ENCODE measurements around the gene ZNF827. TPM values are rescaled to one million over a fixed set of nuclear protein-coding genes. Genes with fewer than 3 reads are reported as not detected.

The ZNF827 gene
- total RNA-seq, 1 experiment from 2014 or later: 4.8 TPM

DNA sequence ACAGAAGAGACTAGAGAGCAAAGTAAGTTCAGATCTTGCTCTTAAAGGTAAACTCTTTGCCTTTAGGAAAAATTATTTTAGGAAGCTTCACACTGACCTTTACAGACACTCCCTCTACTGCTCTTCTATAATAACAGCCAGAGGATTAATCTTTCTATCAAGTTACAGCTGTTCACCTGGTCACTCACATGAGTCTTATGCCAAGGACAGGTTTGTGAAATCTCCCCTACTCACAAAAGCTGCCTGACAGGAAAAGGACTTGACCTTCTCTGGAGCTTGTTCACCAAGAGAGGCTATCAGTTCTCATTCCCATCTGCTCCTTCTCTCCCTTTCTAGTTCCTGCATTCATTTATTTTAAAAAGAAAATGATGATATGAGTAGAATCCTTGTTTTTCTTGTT, 141.3 kb downstream of the ZNF827 start:
- DNase-seq (ENCODE audit: low spot score): no peak

DNA sequence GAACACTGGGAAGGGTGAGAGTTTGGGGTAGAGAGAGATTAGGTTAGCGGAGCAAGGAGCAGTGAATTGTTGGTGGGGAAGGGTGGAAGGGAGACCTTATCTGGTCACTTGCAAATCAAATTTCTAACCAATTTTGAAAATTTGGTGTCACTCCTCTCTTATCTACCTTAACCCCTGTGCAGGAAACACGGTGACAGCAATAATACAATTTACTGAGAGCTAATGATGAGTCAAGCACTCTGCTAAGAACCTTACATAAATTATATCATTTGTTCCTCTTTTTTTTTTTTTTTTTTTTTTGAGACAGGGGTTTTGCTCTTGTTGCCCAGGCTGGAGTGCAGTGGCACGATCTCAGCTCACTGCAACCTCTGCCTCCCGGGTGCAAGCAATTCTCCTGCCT, 142.3 kb downstream of the ZNF827 start:
- DNase-seq (ENCODE audit: low spot score): no peak

DNA sequence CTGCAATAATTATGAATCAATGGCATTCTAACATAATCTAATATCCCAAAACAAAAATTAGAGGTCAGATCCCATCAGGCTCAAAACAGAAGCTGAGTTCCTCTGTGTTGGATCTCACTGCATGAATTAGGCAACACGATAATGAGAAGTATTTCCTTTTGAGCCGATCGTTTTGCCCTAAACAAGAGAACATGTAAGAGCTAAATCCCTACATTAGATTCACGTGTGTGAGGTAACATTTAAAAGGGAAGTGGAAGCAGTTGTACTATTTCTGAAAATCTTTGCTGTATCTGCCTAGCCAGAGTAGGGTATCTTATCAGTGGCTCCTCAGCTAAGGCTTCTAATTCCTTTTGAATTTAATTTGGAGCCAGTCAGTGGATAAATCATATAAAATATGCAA, 143.1 kb downstream of the ZNF827 start:
- DNase-seq (ENCODE audit: low spot score): no peak

DNA sequence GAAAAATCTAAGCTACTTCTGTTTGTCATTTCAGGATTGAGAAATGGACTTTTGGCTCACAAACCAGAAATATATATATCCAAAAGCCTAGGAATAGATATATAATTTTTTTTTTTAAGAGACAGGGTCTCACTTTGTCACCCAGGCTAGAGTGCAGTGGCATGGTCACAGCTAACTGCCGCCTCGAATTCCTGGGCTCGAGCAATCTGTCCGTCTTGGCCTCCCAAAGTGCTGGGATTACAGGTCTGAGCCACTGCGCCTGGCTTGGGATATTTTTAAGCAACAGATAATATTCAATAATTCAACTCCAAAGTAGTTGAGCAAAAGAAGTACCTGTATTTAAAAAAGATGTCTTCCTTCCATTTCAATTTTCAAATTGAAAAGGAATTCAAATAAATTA, 146.2 kb downstream of the ZNF827 start:
- no peak for DNase-seq (ENCODE audit: low spot score)

DNA sequence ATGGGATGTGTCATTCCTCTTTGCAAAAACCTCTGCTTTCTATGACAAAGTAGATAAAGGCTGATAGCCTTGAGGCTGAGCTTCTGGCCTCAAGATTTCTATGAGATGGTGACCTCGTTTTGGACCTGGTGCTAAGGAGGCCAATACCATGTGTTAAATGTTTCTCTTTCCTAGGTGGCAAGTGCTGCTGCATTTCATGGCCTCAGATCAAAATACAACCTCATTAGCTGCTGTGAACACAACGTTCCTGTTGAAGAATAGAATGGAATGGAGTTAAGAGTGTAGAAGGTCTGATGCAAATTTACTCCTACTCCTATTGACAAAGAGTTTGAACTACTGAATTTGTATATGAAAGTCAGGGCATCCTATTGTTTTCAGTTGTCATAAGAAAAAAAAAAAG, 146.6 kb downstream of the ZNF827 start:
- no peak for DNase-seq (ENCODE audit: low spot score)

DNA sequence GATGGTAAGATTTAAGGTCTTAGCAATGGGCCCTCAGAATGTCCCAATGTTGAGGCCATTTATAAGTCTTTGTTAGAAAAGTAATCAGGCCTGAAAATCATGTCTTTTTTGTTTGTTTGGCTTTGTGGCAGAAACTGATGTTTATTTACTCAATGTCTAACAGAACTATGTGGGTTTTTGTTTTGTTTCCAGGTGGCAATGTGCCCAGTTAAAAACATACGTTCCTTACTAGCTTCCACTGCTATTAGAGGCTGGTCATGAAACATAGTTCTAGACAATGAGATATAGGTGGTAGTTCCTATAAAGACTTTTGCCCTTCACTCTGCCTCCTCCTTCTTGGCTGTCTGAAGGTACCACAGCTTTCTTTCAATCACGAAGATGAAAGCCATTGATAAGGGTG, 149.9 kb downstream of the ZNF827 start:
- no peak for DNase-seq (ENCODE audit: low spot score)

DNA sequence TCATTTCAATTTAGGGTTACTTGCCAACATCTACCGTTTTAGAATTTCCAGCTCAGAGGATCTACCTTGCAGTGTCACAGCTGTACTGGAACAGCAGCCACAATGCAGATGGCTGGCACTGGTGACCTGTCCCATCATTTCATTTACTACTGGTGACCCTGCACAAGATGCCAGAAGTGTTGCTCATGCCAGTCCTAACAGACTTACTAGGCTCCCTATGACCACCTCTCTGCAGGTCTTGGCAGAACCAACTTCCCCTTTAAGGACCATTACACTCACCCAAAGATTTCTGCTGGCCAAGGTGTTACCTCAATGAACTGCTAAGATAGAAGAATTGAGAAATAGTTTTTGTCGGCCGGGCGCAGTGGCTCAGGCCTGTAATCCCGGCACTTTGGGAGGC, 151.8 kb downstream of the ZNF827 start:
- DNase-seq (ENCODE audit: low spot score): no peak

DNA sequence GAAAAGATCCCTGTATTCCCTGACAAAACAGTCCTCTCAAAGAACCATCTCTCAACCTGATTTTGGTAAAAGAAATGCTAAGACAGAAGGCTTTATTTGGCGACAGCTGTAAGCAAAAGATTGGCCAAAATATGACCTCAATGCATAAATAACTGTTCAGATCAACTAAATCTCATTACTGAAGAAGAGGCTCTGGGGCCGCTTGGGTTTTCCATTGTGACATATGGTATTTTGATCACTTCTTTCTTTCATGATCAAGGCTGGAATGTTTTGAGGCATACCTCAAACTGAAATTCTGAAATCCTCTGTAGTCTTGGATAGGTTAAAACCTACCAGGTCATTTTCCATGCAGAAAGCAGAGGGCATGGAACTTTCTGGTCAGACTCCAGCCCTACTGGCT, 152.4 kb downstream of the ZNF827 start:
- DNase-seq (ENCODE audit: low spot score): no peak

DNA sequence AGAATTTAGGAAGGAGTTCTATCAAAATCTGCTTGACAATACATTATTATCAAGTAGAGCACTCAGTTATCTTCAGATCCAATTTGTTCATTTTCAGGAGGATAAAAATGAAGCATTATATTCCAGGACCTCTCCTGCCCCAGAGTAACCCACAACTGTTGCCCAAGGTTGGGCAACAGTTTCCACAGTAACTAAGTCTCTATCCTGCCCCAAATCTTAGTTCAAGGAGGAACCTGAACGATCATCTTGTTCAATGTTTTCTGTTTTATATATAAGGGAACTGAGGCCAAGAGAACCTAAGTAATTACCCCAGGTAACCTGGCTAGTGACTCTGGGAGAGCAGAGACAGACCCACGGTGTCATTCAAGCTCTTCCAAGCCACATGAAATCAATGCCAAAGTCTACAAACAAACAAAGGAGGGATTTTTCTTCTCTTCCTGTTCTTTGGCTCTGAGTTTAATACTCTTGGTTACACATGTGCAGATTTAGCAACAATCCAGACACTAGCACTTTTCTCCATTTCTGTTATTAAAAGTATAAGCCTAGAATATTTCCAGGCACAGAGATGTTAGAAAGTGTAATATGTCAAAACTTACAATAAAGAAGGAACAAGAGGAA, 153.1 kb downstream of the ZNF827 start:
- no peak for DNase-seq (ENCODE audit: low spot score)

DNA sequence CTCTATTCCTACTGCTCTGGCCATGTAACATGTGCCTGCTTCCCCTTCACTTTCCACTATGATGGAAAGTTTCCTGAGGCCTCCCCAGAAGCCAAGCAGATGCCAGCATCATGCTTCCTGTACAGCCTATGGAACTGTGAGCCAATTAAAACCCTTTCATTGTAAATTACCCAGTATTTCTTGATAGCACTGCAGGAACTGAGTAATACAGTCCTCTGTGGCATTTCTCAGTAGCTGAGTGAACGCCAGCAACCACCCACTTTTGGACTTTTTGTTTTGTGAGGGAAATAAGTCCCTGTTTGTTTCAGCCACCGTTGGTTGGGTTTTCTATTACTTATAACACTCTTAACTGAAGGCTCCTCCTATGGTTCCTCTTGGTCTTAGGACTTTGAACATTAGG, 154.6 kb downstream of the ZNF827 start:
- no peak for DNase-seq (ENCODE audit: low spot score)

DNA sequence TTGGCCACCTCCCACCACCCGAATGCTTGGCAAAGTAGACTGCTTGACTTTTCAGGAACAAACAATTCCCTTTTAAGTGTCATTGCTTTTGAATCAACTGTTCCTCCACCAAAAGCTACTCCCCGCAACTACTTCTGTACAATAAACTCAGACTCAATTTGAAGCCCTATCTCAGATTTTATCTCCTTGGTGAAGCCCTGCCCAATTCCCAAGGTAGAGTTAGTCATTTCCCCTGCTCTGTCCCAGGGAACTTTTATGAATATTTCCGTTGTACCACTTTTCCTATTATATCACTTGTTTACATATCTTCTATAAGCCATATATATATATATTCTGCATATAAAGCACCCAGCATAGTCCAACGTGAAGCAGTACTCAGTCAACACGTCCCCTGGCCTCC, 155.9 kb downstream of the ZNF827 start:
- DNase-seq (ENCODE audit: low spot score): no peak

DNA sequence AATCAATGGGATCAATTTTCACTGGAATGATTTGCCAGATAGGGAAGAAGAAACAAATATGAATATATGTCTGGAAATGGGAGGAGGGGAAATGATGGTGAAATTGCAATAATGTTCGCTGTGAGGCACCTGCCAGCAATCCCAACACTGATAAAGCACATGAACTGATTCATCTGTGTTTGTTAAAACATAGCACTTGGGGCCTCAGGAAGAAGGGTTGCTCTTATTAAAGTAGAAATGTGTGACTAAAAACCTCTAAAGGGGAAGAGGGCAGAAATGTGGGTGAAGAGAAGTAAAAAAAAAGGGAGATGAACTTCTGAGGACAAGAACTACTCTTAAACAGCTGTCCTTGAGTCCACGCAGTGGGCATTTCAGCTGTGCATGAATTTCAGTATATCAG, 157.3 kb downstream of the ZNF827 start:
- DNase-seq (ENCODE audit: low spot score): no peak

DNA sequence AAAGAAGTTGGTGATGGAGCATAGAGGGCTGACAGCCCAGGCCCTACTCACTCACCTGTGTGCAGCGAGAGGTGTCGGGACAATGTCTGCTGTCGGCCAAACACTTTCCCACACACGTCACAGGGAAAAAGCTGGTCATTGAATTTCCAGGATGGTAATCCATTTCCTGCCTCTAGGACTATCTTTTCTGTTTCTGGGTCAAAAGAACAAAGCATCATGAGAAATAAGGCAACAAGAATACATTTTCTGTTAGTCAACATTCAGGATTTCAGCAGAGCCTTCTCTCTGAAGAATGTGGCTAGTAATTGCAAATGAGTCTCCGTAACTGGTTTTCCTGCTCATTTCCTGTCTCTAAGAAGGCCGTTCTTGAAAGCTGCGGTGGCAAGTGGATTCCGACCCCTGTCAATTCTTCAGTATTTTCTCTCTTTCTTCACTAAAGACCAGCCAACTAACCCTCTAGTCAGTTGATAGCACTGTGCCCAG, 159.3 kb downstream of the ZNF827 start:
- DNase-seq (ENCODE audit: low spot score): no peak

DNA sequence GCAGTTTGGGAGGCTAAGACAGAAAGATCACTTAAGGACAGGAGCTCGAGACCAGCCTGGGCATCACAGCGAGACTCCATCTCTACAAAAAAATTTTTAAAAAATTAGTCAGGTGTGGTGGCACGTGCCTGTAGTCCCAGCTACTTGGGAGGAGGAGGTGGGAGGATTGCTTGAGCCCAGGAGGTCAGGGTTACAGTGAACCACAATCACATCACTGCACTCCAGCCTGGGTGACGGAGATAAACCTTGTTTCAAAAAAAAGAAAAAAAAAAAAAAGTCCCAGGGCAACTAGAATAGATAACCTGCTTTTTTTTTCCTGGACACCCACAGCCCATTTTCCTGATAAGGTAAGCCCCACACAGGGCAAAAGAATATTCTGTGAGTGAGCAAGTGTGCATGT, 162.4 kb downstream of the ZNF827 start:
- no peak for DNase-seq (ENCODE audit: low spot score)

DNA sequence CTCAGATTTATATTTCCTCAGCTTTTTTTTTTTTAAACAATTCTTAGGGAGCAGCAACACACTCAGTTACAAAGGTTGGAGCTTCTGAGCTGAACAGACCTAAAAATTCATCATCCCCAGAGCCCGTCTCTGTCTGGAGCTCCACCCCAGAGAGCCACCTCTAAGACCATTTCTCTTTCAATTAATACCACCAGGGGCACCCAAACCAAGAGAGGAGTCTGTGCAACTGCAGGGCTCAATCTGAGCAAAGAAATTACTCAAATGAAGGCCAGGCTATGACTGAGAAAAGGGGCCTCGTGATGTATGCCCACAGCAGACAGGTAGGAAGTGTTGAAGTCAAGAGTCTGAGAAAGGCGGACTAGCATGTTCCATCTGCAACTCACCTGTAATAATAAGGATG, 163.2 kb downstream of the ZNF827 start:
- DNase-seq (ENCODE audit: low spot score): no peak

DNA sequence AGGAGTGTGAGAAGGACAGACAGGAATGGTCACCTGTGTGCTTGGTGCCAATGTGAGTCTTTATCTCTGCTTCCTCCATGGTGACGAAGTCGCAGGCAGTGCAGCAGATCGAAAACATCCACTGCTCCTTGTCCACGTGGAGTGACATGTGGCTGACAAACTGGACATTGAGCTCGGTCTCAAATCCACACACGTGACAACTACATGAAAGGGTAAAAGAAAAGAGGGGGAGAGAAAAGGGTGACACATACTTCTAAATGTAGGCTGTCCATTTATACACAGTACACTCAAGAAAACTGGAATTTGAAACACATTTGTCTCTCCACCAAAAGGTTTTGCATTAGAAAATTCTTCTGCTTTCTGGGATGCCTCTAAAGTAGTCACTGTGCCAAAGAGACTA, 164.2 kb downstream of the ZNF827 start:
- no peak for DNase-seq (ENCODE audit: low spot score)

DNA sequence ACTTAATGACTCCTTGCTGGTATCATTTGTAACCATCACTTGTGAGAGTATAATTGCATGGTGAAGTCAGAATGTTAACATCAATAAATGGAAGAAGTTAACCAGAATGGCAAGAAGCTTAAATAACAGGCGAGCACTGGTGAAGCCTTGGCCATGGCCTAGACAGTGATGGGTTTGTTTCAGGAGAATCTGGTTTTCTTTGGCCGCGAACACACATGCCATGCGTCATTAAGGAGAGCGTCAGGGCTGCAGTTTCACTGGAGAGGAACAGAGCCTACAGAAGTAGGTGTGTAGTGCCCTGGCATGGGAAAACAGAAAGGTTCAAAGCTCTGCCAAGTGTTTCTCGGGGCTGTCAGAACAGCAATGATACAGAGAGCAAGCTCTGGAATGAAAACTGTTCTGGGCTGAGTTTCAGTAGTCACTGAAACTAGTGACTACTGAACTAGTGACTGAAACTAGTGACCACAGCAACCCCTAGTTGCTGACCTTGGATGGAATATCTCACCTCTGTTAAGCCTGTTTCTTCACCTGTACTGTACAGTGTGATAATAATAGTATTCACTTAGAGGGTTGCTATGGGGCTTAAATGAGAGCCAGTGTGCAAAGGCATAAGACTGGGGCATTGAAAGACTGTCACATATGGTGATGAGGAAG, 164.9 kb downstream of the ZNF827 start:
- DNase-seq (ENCODE audit: low spot score): no peak

DNA sequence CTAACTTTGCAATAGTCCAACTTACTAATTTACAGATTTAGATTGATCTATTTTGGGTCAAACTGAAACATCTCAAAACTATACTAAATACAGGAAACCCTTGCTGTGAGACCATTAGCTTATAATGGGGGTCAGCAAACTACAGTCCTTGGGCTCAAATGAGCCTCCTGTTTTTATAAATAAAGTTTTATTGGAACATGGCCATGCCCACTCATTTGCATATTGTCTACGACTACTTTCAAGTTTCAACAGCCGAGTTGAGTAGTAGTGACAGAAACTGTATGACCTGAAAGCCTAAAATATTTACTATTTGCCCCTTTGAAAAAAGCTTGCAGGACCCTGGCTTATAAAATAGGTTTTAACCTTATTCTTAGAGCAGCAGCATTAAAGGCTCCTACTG, 166.3 kb downstream of the ZNF827 start:
- DNase-seq (ENCODE audit: low spot score): no peak

DNA sequence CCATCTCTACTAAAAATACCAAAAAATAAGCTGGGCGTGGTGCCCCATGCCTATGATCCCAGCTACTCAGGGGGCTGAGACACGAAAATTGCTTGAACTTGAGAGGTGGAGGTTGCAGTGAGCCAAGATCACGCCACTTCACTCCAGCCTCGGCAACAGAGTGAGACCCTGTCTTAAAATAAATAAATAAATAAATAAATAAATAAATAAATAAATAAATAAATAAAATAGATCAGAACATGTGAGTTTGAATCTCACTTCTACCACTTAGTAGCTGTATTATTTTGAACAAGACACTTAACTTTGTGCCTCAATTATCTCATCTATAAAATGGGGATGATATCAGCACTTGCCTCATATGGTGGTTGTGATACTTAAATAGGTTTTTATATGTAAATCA, 168.5 kb downstream of the ZNF827 start:
- DNase-seq (ENCODE audit: low spot score): no peak

DNA sequence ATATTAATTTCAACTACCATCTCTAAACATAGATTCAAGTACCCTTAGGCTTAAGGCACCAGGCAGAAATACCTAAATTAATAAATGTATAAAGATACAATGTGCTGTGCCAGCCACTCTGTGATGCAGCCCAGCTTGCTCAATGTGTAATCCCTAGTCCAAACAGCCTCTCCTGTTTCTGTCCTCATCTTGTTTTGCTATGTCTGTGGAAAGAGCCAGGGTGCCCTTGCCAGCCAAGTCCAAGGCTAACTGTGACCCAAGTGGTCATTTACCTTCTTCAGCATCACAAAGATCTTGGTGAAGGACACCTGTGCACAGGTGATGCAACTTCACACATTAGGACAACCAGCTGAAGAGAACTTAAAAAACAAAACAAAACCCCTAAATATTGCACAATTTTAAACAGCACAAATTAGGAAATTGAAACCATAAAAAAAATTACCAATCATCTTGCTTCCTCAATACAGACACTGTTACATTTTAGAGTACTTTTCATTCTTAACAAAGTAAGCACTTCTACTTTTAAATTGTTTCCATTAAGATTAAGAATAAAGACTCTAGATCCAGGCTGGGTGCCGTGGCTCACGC, 169.1 kb downstream of the ZNF827 start:
- DNase-seq (ENCODE audit: low spot score): no peak

DNA sequence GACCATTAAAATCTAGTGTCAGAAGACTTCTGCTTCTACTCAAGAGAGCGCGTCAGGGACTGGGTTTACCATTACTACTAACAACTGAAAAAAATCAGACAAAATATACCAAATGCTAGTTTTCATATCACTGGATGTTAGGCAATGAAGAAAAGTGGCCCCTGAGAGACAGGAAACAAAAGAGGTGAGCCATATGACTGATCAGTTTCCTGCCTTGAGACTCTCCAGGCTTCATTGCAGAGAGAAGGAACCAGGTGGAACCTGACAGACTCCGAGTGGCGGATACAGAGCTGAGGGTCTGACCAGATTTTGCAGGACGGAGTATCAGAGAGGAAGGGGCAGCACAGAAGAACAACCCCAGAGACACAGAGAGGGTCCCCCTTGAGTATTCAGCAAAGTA, 172.3 kb downstream of the ZNF827 start:
- DNase-seq (ENCODE audit: low spot score): no peak

DNA sequence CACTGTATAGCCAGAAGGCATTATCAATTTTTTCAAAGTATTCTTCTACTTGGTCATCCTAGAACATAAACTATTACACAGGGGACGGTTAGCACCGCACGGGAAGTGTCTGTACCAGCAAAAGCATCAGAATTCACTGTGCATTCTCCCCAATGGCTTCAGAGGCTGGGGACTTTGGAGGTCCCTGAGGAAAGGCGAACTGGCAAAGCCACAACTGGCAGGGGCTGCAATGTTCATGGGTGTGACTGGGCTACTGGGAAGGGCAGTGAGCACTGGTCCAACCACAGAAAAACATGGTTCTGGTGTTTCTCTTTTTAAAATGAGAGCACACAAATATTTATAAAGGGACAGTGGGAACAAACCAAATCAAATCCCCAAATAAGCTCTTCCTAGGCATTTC, 175.2 kb downstream of the ZNF827 start:
- DNase-seq (ENCODE audit: low spot score): no peak

DNA sequence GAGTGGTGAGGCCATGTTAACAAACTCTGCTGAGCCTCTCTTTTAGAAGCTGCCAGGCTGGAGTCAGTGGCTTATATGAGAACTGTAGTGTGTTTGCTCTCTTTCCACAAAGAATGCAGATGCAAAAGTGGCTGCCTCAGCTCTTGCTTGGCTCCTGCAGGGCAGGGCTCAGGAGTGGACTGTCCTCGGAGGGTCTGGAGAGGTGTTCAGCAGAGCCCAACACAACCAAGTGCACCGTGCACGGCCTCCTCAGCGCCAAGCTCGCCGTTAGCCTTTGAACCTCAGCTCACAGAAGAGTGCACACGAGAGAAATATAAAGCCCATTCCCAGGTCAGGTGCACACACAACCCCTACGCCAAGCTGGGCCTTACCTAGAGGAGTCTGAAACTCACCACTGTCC, 175.9 kb downstream of the ZNF827 start:
- no peak for DNase-seq (ENCODE audit: low spot score)

All from HT-29 (cell line).